CD14-positive monocyte (primary cell): Measurements from ENCODE around the gene ETDC. TPM values are rescaled to one million over a fixed set of nuclear protein-coding genes. Genes with fewer than 3 reads are reported as not detected.

Experiments
- DNase-seq, 3 donors: peaks; one replicate each; pipeline ENCODE4 v3.0.0-alpha.2; 2011 to 2022
- H2AFZ ChIP-seq: 2 replicates; pipeline ENCODE4 v1.6.0; 2012; ENCODE audit warnings: mild to moderate bottlenecking, low read depth, low read length, inconsistent platforms; ENCODE audit not compliant: insufficient read depth, poor library complexity, severe bottlenecking
- H3K27ac ChIP-seq, 2 donors: 1 replicate in 1 of 2; 2 replicates in 1 of 2; pipeline ENCODE4 v1.5.1; 2012 to 2013; ENCODE audit warnings: low read length in 2 of 2, control low read depth in 1 of 2, inconsistent platforms in 1 of 2, low read depth in 1 of 2, mild to moderate bottlenecking in 1 of 2
- H3K27me3 ChIP-seq, 2 donors: one replicate each; pipeline versions ENCODE4 v1.6.0 to v1.6.1; 2011 to 2013; ENCODE audit warnings: low read length in 2 of 2; ENCODE audit not compliant: control insufficient read depth in 2 of 2, insufficient read depth in 2 of 2
- H3K36me3 ChIP-seq, 2 donors: replicated peaks in 1 of 2; 1 replicate in 1 of 2; 2 replicates in 1 of 2; pipeline versions ENCODE4 v1.5.1 to v1.6.1; 2012 to 2013; ENCODE audit warnings: low read length in 2 of 2, control low read depth in 1 of 2, inconsistent platforms in 1 of 2, mild to moderate bottlenecking in 1 of 2; ENCODE audit not compliant: insufficient read depth in 2 of 2, control insufficient read depth in 1 of 2
- H3K4me1 ChIP-seq, 2 donors: 1 replicate in 1 of 2; 2 replicates in 1 of 2; pipeline versions ENCODE4 v1.5.1 to v1.6.1; 2012 to 2013; ENCODE audit warnings: low read length in 2 of 2, control low read depth in 1 of 2, inconsistent platforms in 1 of 2, mild to moderate bottlenecking in 1 of 2, moderate library complexity in 1 of 2; ENCODE audit not compliant: insufficient read depth in 2 of 2, control insufficient read depth in 1 of 2
- H3K4me2 ChIP-seq: replicated peaks from 2 replicates; pipeline ENCODE3; 2012; ENCODE audit warnings: low read length, moderate library complexity, mild to moderate bottlenecking; ENCODE audit not compliant: poor library complexity, severe bottlenecking; ENCODE audit errors: extremely low read depth
- H3K4me3 ChIP-seq, 3 experiments: fragments of 200-600 bp in 1 of 3; sonication (generic) in 1 of 3; replicated peaks in 1 of 3; 1 replicate in 2 of 3; 2 replicates in 1 of 3; pipeline ENCODE4 v1.5.1; 2011 to 2013; ENCODE audit warnings: low read length in 3 of 3, mild to moderate bottlenecking in 3 of 3, control low read depth in 2 of 3, low read depth in 2 of 3, inconsistent platforms in 1 of 3, moderate library complexity in 1 of 3
- H3K79me2 ChIP-seq: 2 replicates; pipeline ENCODE4 v1.6.0; 2012; ENCODE audit warnings: mild to moderate bottlenecking, control low read depth, inconsistent platforms, low read length, moderate library complexity; ENCODE audit not compliant: insufficient read depth
- H3K9ac ChIP-seq: 2 replicates; pipeline ENCODE4 v1.6.0; 2017; ENCODE audit warnings: low read length, mild to moderate bottlenecking; ENCODE audit not compliant: insufficient read depth, poor library complexity, severe bottlenecking
- H3K9me3 ChIP-seq, 2 donors: replicated peaks in 1 of 2; 1 replicate in 1 of 2; 2 replicates in 1 of 2; pipeline versions ENCODE4 v1.5.1 to v1.6.1; 2012 to 2013; ENCODE audit warnings: low read length in 2 of 2, control low read depth in 1 of 2; ENCODE audit not compliant: control insufficient read depth in 1 of 2, insufficient read depth in 1 of 2
- H4K20me1 ChIP-seq: 2 replicates; pipeline ENCODE4 v1.6.0; 2012; ENCODE audit warnings: mild to moderate bottlenecking, low read length, control low read depth, moderate library complexity; ENCODE audit not compliant: insufficient read depth
- H3K27ac Mint-ChIP-seq, 7 donors: one replicate each; pipeline ENCODE4 v1.8.0; 2020; ENCODE audit warnings: mild to moderate bottlenecking in 7 of 7, mixed read lengths in 7 of 7, moderate library complexity in 6 of 7, inconsistent platforms in 2 of 7
- H3K27me3 Mint-ChIP-seq, 3 donors: one replicate each; pipeline ENCODE4 v1.8.0; 2021 to 2022; ENCODE audit warnings: low read depth in 3 of 3, mild to moderate bottlenecking in 3 of 3, mixed read lengths in 3 of 3, moderate library complexity in 3 of 3, inconsistent platforms in 1 of 3
- H3K36me3 Mint-ChIP-seq, 2 donors: one replicate each; pipeline ENCODE4 v1.8.0; 2020; ENCODE audit warnings: mixed read lengths in 2 of 2, inconsistent platforms in 1 of 2, mild to moderate bottlenecking in 1 of 2
- H3K4me1 Mint-ChIP-seq: one replicate; pipeline ENCODE4 v1.8.0; 2020; ENCODE audit warnings: mild to moderate bottlenecking, mixed read lengths
- H3K4me3 Mint-ChIP-seq, 2 donors: one replicate each; pipeline ENCODE4 v1.8.0; 2020; ENCODE audit warnings: mild to moderate bottlenecking in 2 of 2, mixed read lengths in 2 of 2, moderate library complexity in 1 of 2
- H3K9me3 Mint-ChIP-seq, 7 donors: one replicate each; pipeline ENCODE4 v1.8.0; 2020 to 2022; ENCODE audit warnings: mixed read lengths in 7 of 7, mild to moderate bottlenecking in 6 of 7, moderate library complexity in 6 of 7, inconsistent platforms in 2 of 7
- WGBS: methylation state at CpG from one replicate; pipeline ENCODE4 v1.1.5; 2013; ENCODE audit warnings: missing lambda C conversion rate; ENCODE audit not compliant: insufficient coverage; 5-methylcytosine and 5-hydroxymethylcytosine counted together
- intact Hi-C, 2 donors: fragments of 100-400 bp; cut with micrococcal nuclease; formaldehyde crosslinking; loops; one replicate each; pipeline versions ENCODE4 v1.15.0 to v1.15.1; 2023
- polyA plus RNA-seq, 3 donors: library from polyadenylated mRNA; depleted of rRNA in 1 of 3; unstranded in 2 of 3; stranded (reverse) in 1 of 3; fragments of 300-500 nt in 2 of 3; fragments of >200 nt in 1 of 3; fragmentation: Illumina TruSeq in 2 of 3; gene quantifications; 1 replicate in 2 of 3; 2 replicates in 1 of 3; pipeline ENCODE4 v1.2.3, GENCODE V29; 2012 to 2021
- TF ChIP-seq, protein P1 (sequence below): fragments of 200-600 bp; IDR thresholded peaks from one replicate; pipeline ENCODE4 v1.8.0; 2022; ENCODE audit warnings: antibody characterized with exemption, mild to moderate bottlenecking

The ETDC gene
- polyA plus RNA-seq, 3 donors, result not detected

DNA sequence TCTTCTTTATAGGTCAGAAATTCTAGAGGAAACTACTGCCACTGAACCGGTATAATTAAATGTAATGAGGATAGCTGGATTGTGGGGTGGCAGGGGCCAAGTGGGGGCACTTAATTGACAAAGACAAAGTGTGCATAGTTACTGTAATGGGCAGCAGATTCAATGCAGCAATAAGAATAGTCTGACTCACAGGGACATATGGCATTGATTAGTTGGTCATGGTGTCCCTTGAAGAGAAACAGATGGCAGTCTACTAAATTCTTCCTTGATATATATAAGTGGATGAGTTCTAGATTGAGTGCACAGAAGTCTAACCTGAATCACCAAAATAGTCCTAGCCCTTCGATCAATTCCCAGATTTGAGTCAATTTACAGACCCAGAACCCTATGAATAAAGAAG is 31.6 kb downstream of the ETDC start:
- Mint-ChIP-seq H3K27ac (no peak overlapping the region), H3K27me3 (peaks cover 0 to 2% (median 0%) of the 10 kb centered on the region in 3 donors), H3K4me1 (peaks cover 63% of the 10 kb centered on the region), H3K9me3 (peaks cover 0 to 18% (median 5%) of the 10 kb centered on the region in 7 donors), H3K36me3 (peaks cover 0 to 7% of the 10 kb centered on the region in 2 donors), H3K4me3 (peak overlapping the region in 1 of 2 donors; percentile 53)
- Histone ChIP-seq H3K27ac (no peak overlapping the region), H3K4me1 (peaks cover 38 to 56% of the 10 kb centered on the region in 2 donors), H3K9ac (no peak overlapping the region), H3K36me3 (peaks cover 0 to 9% of the 10 kb centered on the region in 2 donors), H3K9me3 (no peaks in the 10 kb centered on the region), H3K4me2 (peak overlapping the region; percentile 83), H3K4me3 (peak overlapping the region in 1 of 3 experiments; percentile 84), H3K27me3 (no peaks in the 10 kb centered on the region), H2AFZ (no peak overlapping the region), H3K79me2 (peaks cover 55% of the 10 kb centered on the region), H4K20me1 (peaks cover 60% of the 10 kb centered on the region)
- intact Hi-C loops, result no loop called here
- DNase-seq, result no peak
- TF ChIP-seq, protein P1, sequence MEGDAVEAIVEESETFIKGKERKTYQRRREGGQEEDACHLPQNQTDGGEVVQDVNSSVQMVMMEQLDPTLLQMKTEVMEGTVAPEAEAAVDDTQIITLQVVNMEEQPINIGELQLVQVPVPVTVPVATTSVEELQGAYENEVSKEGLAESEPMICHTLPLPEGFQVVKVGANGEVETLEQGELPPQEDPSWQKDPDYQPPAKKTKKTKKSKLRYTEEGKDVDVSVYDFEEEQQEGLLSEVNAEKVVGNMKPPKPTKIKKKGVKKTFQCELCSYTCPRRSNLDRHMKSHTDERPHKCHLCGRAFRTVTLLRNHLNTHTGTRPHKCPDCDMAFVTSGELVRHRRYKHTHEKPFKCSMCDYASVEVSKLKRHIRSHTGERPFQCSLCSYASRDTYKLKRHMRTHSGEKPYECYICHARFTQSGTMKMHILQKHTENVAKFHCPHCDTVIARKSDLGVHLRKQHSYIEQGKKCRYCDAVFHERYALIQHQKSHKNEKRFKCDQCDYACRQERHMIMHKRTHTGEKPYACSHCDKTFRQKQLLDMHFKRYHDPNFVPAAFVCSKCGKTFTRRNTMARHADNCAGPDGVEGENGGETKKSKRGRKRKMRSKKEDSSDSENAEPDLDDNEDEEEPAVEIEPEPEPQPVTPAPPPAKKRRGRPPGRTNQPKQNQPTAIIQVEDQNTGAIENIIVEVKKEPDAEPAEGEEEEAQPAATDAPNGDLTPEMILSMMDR, result no peak
- WGBS, result no CpG with 5 or more reads among the region's 2 CpGs

DNA sequence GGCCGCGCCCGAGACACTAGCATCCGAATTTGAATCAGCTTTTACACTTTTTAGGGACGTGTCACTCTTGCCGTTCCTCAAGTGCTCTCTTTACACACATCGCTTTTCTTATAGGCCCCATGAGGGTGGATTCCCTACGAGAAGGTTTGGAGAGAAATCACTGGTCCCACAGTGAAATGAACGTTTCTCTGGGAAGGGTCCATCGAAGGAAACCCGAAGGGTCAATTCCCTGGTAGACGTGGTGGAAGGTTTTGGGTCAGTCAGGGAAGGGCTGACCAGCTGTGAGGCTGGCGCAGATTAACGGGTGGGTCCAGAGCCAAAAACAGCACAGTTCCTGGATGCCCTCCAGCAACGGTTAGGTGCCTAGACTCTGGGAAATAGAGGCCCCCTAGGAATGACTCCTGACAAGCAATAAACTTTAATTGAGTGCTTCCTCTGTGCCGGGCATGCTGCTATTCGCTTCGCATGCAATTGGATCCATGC is 35.9 kb downstream of the ETDC start:
- no peak for DNase-seq
- Histone ChIP-seq H3K79me2 (peaks cover 36% of the 10 kb centered on the region), H2AFZ (peak overlapping the region; percentile 87), H3K4me1 (peaks cover 59 to 64% of the 10 kb centered on the region in 2 donors), H3K4me2 (peak overlapping the region; percentile 83), H3K9ac (peak overlapping the region; percentile 72), H3K9me3 (no peaks in the 10 kb centered on the region), H3K27me3 (no peaks in the 10 kb centered on the region), H3K4me3 (peak overlapping the region; percentile 54 to 90 (median 84)), H3K27ac (peak overlapping the region in 1 of 2 donors; percentile 80), H3K36me3 (peaks cover 9 to 13% of the 10 kb centered on the region in 2 donors), H4K20me1 (peaks cover 29% of the 10 kb centered on the region)
- WGBS, result 7% methylated on average over 6 of the region's 18 CpGs
- Mint-ChIP-seq H3K4me1 (peaks cover 65% of the 10 kb centered on the region), H3K27me3 (peaks cover 0 to 3% (median 0%) of the 10 kb centered on the region in 3 donors), H3K36me3 (peaks cover 6 to 11% of the 10 kb centered on the region in 2 donors), H3K27ac (peak overlapping the region in 3 of 7 donors; percentile 54 to 84 (median 54)), H3K4me3 (peak overlapping the region; percentile 87 to 89), H3K9me3 (peaks cover 0 to 18% (median 5%) of the 10 kb centered on the region in 7 donors)
- intact Hi-C loops, result no loop called here
- TF ChIP-seq, protein P1, result no peak
